Measurements from ENCODE around the gene MIB2. TPM values are rescaled to one million over a fixed set of nuclear protein-coding genes. Genes with fewer than 3 reads are reported as not detected.

MIB2 gene
- total and polyA plus RNA-seq, 2 of the 4 experiments (the other 2 are of a cell fraction): 17.2 to 47.8 TPM

DNA sequence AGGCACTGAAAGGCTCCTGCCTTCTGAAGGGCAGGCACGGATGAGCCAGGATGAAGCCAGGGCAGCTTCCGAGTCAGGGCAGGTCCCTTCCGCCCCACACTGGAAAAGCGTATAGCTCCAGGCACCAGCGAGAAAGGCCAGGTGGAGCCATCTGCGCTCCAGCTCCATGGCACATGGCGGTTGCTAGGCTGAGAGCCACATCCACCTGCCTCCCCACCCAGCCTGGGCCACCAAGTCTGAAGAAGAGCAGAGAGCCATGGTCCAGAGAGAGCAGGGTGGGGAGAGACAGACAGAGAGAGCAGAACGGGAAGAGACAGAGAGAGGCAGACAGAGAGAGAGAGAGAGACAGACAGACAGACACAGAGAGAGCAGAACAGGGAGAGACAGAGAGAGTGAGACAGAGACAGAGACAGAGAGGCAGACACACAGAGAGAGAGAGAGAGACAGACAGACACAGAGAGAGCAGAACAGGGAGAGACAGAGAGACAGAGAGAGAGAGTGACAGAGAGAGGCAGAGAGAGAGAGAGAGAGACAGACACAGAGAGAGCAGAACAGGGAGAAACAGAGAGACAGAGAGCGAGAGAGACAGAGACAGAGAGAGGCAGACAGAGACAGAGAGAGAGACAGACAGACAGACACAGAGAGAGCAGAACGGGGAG lies 20.6 kb upstream of the MIB2 start:
- Histone ChIP-seq H3K9me1 (ENCODE audit: insufficient read depth, low read length) (no peaks in the 10 kb centered on the region), H3K4me3 (ENCODE audit: insufficient read depth, low read depth, low read length) (no peak overlapping the region), H4K8ac (ENCODE audit: low read depth in 2 of 2, low read length in 2 of 2) (no peak overlapping the region), H3K4me2 (ENCODE audit: low read depth, low read length) (no peak overlapping the region), H4K91ac (ENCODE audit: insufficient read depth, low read depth, low read length) (no peak overlapping the region), H2BK20ac (ENCODE audit: low read depth, low read length) (no peak overlapping the region), H3K9me3 (ENCODE audit: control insufficient read depth, insufficient read depth, low read length) (no peaks in the 10 kb centered on the region), H4K5ac (ENCODE audit: low read depth, low read length) (no peak overlapping the region), H3K27me3 (ENCODE audit: control insufficient read depth, insufficient read depth, low read length) (peaks cover 21% of the 10 kb centered on the region), H3K36me3 (ENCODE audit: control insufficient read depth, insufficient read depth, low read length) (no peaks in the 10 kb centered on the region), H3K27ac (ENCODE audit: insufficient read depth, low read length) (no peak overlapping the region), H3K4me1 (ENCODE audit: control insufficient read depth, insufficient read depth, low read length) (peaks cover 6% of the 10 kb centered on the region; the same call in 1 of the 2 replicates), H4K20me1 (ENCODE audit: insufficient read depth, low read length) (no peaks in the 10 kb centered on the region), H3K23ac (ENCODE audit: low read depth, low read length) (no peak overlapping the region), H3K56ac (ENCODE audit: extremely low read depth, insufficient read depth, low read length) (no peak overlapping the region), H2BK120ac (ENCODE audit: low read depth, low read length) (no peak overlapping the region), H3K9ac (ENCODE audit: low read depth, low read length) (no peak overlapping the region), H3K79me1 (ENCODE audit: low read depth in 1 of 2, low read length in 2 of 2) (no peaks in the 10 kb centered on the region), H3K18ac (ENCODE audit: low read depth, low read length) (no peak overlapping the region), H2AK5ac (ENCODE audit: low read depth, low read length) (no peak overlapping the region), H3K14ac (replicated peaks; ENCODE audit: low read depth, low read length) (no peak overlapping the region), H3K4ac (ENCODE audit: low read depth, low read length) (no peak overlapping the region), H2AK9ac (replicated peaks; ENCODE audit: low read depth, low read length, poor library complexity) (no peak overlapping the region), H2AFZ (replicated peaks; ENCODE audit: low read length, poor library complexity) (no peak overlapping the region), H2BK5ac (ENCODE audit: low read depth, low read length, poor library complexity, severe bottlenecking) (no peak overlapping the region), H2BK15ac (ENCODE audit: low read depth, low read length) (no peak overlapping the region)
- 44% methylated on average over 6 of the region's 10 CpGs; no CpG with 5 or more reads in 1 of the 2 experiments for WGBS, 2 experiments (ENCODE audit: extremely low coverage in 2 of 2, insufficient read length in 1 of 2)
- ATAC-seq (ENCODE audit: low read depth) (no peak), DNase-seq (no peak)
- CTCF ChIA-PET: no interaction called here
- dilution Hi-C loops (cut with HindIII; ENCODE audit: low sequenced_read_pairs, unreplicated experiment): no loop called here
- intact Hi-C loops (cut with micrococcal nuclease): no loop called here
- POLR2A ChIA-PET (ENCODE audit: unreplicated experiment): no interaction called here
- BruUV-seq (replicated peaks): no TSS peak
- in situ Hi-C loops (cut with MboI; ENCODE audit: low sequenced_read_pairs): no loop called here
- TF ChIP-seq BHLHE40 (IDR thresholded peaks at IDR 0.05; ENCODE audit: low read depth, low read length) (no peak), RAD21 (IDR thresholded peaks at IDR 0.05; ENCODE audit: low read length) (no peak), NFE2L2 (IDR thresholded peaks at IDR 0.05; ENCODE audit: low read depth, low read length) (no peak), MAFK (IDR thresholded peaks at IDR 0.05; ENCODE audit: low read depth, low read length) (no peak), RFX5 (IDR thresholded peaks at IDR 0.05; ENCODE audit: low read depth, low read length) (no peak), RCOR1 (IDR thresholded peaks at IDR 0.05; ENCODE audit: insufficient replicate concordance, low read length) (no peak), FOS (IDR thresholded peaks at IDR 0.05; ENCODE audit: low read depth, low read length) (no peak), USF2 (IDR thresholded peaks at IDR 0.05; ENCODE audit: low read depth, low read length) (no peak), CHD1 (IDR thresholded peaks at IDR 0.05; ENCODE audit: low read depth, low read length) (no peak), SMC3 (IDR thresholded peaks at IDR 0.05; ENCODE audit: low read depth, low read length) (no peak), ELK1 (IDR thresholded peaks at IDR 0.05; ENCODE audit: borderline replicate concordance, low read depth, low read length) (no peak), MAZ (IDR thresholded peaks at IDR 0.05; ENCODE audit: borderline replicate concordance, low read depth, low read length) (no peak), CEBPB (IDR thresholded peaks at IDR 0.05; ENCODE audit: low read depth, low read length) (no peak)
- TF ChIP-seq, protein P1, sequence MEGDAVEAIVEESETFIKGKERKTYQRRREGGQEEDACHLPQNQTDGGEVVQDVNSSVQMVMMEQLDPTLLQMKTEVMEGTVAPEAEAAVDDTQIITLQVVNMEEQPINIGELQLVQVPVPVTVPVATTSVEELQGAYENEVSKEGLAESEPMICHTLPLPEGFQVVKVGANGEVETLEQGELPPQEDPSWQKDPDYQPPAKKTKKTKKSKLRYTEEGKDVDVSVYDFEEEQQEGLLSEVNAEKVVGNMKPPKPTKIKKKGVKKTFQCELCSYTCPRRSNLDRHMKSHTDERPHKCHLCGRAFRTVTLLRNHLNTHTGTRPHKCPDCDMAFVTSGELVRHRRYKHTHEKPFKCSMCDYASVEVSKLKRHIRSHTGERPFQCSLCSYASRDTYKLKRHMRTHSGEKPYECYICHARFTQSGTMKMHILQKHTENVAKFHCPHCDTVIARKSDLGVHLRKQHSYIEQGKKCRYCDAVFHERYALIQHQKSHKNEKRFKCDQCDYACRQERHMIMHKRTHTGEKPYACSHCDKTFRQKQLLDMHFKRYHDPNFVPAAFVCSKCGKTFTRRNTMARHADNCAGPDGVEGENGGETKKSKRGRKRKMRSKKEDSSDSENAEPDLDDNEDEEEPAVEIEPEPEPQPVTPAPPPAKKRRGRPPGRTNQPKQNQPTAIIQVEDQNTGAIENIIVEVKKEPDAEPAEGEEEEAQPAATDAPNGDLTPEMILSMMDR (conservative IDR thresholded peaks at IDR 0.05; ENCODE audit: low read depth, low read length): no peak
